ENCODE results near the gene ACHE. TPM values are rescaled to one million over a fixed set of nuclear protein-coding genes. Genes with fewer than 3 reads are reported as not detected.

ACHE gene
- total and polyA plus RNA-seq, 2 of the 13 experiments (the other 11 are each of a cell fraction or from before 2014, with no cell fraction given): 0.18 to 0.40 TPM

GRCh38 chr7:100890653-100891567 is 4.8 kb downstream of the ACHE start (continued):
- TF ChIP-seq ZNF781 (CRISPR knock-in tag; IDR thresholded peaks at IDR 0.05; ENCODE audit: borderline replicate concordance, not compliant biosample characterization): no peak
- TF ChIP-seq ZNF770 (CRISPR knock-in tag; IDR thresholded peaks at IDR 0.05): peak; percentile 75; the same call in 1 of the 2 replicates
- no peak for TF ChIP-seq NRL (CRISPR knock-in tag; IDR thresholded peaks at IDR 0.05; ENCODE audit: borderline replicate concordance)
- TF ChIP-seq EZH2 (conservative IDR thresholded peaks at IDR 0.05; ENCODE audit: low read depth, low read length): no peak
- TF ChIP-seq ZNF589 (CRISPR knock-in tag; conservative IDR thresholded peaks at IDR 0.05): no peak
- no peak for TF ChIP-seq CREB3 (CRISPR knock-in tag; IDR thresholded peaks at IDR 0.05)
- TF ChIP-seq ZNF496 (CRISPR knock-in tag; IDR thresholded peaks at IDR 0.05; ENCODE audit: insufficient replicate concordance): no peak
- TF ChIP-seq MTA1 (CRISPR knock-in tag; IDR thresholded peaks at IDR 0.05; ENCODE audit: borderline replicate concordance): no peak
- TF ChIP-seq ZXDC (CRISPR knock-in tag; IDR thresholded peaks at IDR 0.05): 0 out of 2 replicates have a peak, but pooled peaks have one; percentile 8
- no peak for TF ChIP-seq RBM22 (optimal IDR thresholded peaks at IDR 0.05; ENCODE audit: low read length)
- TF ChIP-seq ISL2 (CRISPR knock-in tag; IDR thresholded peaks at IDR 0.05): no peak
- TF ChIP-seq ZMYM3 (CRISPR knock-in tag; IDR thresholded peaks at IDR 0.05): 0 out of 2 replicates have a peak, but pooled peaks have one; percentile 2
- no peak for TF ChIP-seq ZBTB25 (CRISPR knock-in tag; IDR thresholded peaks at IDR 0.05)
- no peak for TF ChIP-seq ZNF280D (CRISPR knock-in tag; IDR thresholded peaks at IDR 0.05)

Measured in HepG2 (cell line).